Activated CD4-positive, alpha-beta T cell treated with anti-CD3 and anti-CD28 coated beads for 36 hours (primary cell): ENCODE results near the gene PCDHB16. TPM values are rescaled to one million over a fixed set of nuclear protein-coding genes. Genes with fewer than 3 reads are reported as not detected.

ENCODE experiments used
- total RNA-seq, 2 experiments: library from RNA; stranded (reverse); gene quantifications; one replicate each; pipeline ENCODE4 v1.2.3, GENCODE V29; 2021

Gene PCDHB16
- total RNA-seq, 2 experiments from 2014 or later: not detected

Other genes with a start within 250 kb of the PCDHB16 start
- gene PCDHAC2, start 215.9 kb upstream of the PCDHB16 start, total RNA-seq: not detected
- not detected for gene PCDHB1, start 131.0 kb upstream of the PCDHB16 start, total RNA-seq
- not detected for gene PCDHB2, start 87.8 kb upstream of the PCDHB16 start, total RNA-seq
- not detected for gene PCDHB3, start 81.9 kb upstream of the PCDHB16 start, total RNA-seq
- not detected for gene PCDHB4, start 60.6 kb upstream of the PCDHB16 start, total RNA-seq
- not detected for gene PCDHB5, start 47.2 kb upstream of the PCDHB16 start, total RNA-seq
- not detected for gene PCDHB6, start 32.3 kb upstream of the PCDHB16 start, total RNA-seq
- gene PCDHB7, start 9.7 kb upstream of the PCDHB16 start, total RNA-seq: not detected
- not detected for gene PCDHB8, start 4.6 kb upstream of the PCDHB16 start, total RNA-seq
- gene PCDHB9, start 4.8 kb downstream of the PCDHB16 start, total RNA-seq: not detected
- not detected for gene PCDHB10, start 10.0 kb downstream of the PCDHB16 start, total RNA-seq
- not detected for gene PCDHB11, start 17.2 kb downstream of the PCDHB16 start, total RNA-seq
- gene PCDHB12, start 26.3 kb downstream of the PCDHB16 start, total RNA-seq: not detected
- not detected for gene PCDHB13, start 31.5 kb downstream of the PCDHB16 start, total RNA-seq
- not detected for gene PCDHB14, start 41.0 kb downstream of the PCDHB16 start, total RNA-seq
- not detected for gene PCDHB15, start 63.0 kb downstream of the PCDHB16 start, total RNA-seq
- under 1 TPM; 0.27 to 0.30 TPM for gene SLC25A2, start 121.7 kb downstream of the PCDHB16 start, total RNA-seq
- gene TAF7, start 138.4 kb downstream of the PCDHB16 start, total RNA-seq: 10 to 100 TPM; 45.2 to 54.4 TPM
- gene PCDHGA1, start 148.1 kb downstream of the PCDHB16 start, total RNA-seq: under 1 TPM in 1 of 2 experiments, not detected in 1; 0.05 TPM
- gene PCDHGA2, start 156.4 kb downstream of the PCDHB16 start, total RNA-seq: not detected
- gene PCDHGA3, start 161.4 kb downstream of the PCDHB16 start, total RNA-seq: not detected
- gene PCDHGB1, start 167.7 kb downstream of the PCDHB16 start, total RNA-seq: not detected
- gene PCDHGA4, start 172.6 kb downstream of the PCDHB16 start, total RNA-seq: under 1 TPM; 0.11 TPM
- under 1 TPM; 0.07 to 0.18 TPM for gene PCDHGB2, start 177.6 kb downstream of the PCDHB16 start, total RNA-seq
- under 1 TPM; 0.07 to 0.09 TPM for gene PCDHGA5, start 181.8 kb downstream of the PCDHB16 start, total RNA-seq
- not detected for gene PCDHGB3, start 187.9 kb downstream of the PCDHB16 start, total RNA-seq
- under 1 TPM; 0.05 to 0.14 TPM for gene PCDHGA6, start 191.5 kb downstream of the PCDHB16 start, total RNA-seq
- gene PCDHGA7, start 200.4 kb downstream of the PCDHB16 start, total RNA-seq: not detected
- under 1 TPM in 1 of 2 experiments, not detected in 1; 0.09 TPM for gene PCDHGB4, start 205.3 kb downstream of the PCDHB16 start, total RNA-seq
- gene PCDHGA8, start 210.2 kb downstream of the PCDHB16 start, total RNA-seq: not detected
- gene PCDHGB5, start 215.6 kb downstream of the PCDHB16 start, total RNA-seq: under 1 TPM; 0.05 to 0.09 TPM
- gene PCDHGA9, start 220.4 kb downstream of the PCDHB16 start, total RNA-seq: under 1 TPM in 1 of 2 experiments, not detected in 1; 0.09 TPM
- gene PCDHGB6, start 225.6 kb downstream of the PCDHB16 start, total RNA-seq: not detected
- gene PCDHGA10, start 230.6 kb downstream of the PCDHB16 start, total RNA-seq: under 1 TPM in 1 of 2 experiments, not detected in 1; 0.07 TPM
- not detected for gene PCDHGB7, start 235.3 kb downstream of the PCDHB16 start, total RNA-seq
- gene PCDHGA11, start 238.7 kb downstream of the PCDHB16 start, total RNA-seq: under 1 TPM in 1 of 2 experiments, not detected in 1; 0.07 TPM
- under 1 TPM; 0.07 to 0.09 TPM for gene PCDHGA12, start 248.1 kb downstream of the PCDHB16 start, total RNA-seq